Retinal pigment epithelial cell (primary cell): ENCODE measurements around the gene ZNF581.

ENCODE experiments used
- DNase-seq: peaks from one replicate; pipeline ENCODE4 v3.0.0-alpha.2; 2010; ENCODE audit warnings: low read depth
- H3K4me3 ChIP-seq: 2 replicates; pipeline ENCODE4 v1.5.1; 2011; ENCODE audit warnings: mild to moderate bottlenecking, low read length, control low read depth, moderate library complexity
- TF ChIP-seq, protein P1 (sequence below): conservative IDR thresholded peaks from 2 replicates; pipeline ENCODE4 v1.5.1; 2011; ENCODE audit warnings: low read depth, low read length, control low read depth, inconsistent platforms

The ZNF581 gene

DNA sequence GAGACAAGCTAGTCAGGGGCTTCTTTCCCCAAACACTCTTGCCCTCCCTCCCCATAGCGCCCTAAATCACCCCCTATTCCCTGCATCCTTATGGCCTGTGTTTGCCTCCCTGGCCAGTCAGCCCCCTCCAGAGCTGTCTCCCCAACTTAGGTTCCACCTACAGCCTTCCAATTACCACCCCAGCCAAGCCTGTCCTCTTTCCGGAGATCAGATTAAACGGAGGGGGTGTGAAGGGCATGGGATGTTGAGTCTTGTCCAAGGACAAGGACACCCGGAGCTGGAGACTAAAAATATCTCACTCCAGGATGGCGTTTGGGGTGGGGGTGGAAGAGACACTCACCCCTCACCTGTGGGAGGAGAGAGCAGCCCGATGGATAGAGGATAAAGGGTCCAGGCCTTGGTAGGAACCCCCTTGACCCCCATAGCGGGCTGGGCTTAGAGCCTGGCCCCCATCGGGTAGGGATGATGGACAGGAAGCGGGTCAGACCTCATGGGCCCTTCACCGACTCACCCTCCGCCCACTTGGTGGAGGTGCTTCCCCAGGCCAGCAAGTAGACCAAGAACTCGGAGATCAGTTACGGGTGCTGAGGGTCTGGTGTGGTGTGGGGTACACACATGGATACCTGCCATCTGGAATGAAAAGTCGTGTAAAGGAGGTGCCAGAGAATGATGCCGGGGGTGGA, 32.0 kb upstream of the ZNF581 start:
- TF ChIP-seq, protein P1, sequence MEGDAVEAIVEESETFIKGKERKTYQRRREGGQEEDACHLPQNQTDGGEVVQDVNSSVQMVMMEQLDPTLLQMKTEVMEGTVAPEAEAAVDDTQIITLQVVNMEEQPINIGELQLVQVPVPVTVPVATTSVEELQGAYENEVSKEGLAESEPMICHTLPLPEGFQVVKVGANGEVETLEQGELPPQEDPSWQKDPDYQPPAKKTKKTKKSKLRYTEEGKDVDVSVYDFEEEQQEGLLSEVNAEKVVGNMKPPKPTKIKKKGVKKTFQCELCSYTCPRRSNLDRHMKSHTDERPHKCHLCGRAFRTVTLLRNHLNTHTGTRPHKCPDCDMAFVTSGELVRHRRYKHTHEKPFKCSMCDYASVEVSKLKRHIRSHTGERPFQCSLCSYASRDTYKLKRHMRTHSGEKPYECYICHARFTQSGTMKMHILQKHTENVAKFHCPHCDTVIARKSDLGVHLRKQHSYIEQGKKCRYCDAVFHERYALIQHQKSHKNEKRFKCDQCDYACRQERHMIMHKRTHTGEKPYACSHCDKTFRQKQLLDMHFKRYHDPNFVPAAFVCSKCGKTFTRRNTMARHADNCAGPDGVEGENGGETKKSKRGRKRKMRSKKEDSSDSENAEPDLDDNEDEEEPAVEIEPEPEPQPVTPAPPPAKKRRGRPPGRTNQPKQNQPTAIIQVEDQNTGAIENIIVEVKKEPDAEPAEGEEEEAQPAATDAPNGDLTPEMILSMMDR = no peak
- no peak for DNase-seq
- no peak overlapping the region for H3K4me3 ChIP-seq

DNA sequence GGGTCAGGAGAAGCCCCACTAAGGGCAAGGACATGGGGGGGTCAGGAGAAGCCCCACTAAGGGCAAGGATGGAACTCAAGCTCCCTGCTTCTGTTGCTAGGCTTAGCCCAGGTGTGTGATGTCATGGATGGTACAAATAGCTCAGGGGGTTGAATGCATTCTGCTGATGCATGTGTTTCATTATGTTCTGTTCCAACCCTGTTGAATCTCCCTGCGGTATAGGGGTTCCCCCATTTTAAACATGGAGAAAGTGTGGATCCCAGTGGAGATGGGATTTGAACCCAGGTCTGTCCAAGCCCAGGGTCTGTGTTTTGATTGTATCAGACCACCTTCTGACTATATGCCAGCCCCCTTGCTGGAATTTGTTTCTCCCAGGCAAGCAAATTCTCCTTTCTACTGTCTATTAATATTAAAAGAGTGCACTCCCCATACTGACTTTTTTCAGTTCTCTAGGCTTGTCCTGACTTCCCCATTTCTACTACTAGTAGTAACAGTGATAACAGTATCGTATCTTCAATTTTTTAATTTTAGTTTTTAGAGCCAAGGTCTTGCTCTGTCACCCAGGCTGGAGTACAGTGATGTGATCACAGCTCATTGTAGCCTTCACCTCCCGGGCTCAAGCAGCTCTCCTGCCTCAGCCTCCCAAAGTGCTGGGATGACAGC, 31.3 kb upstream of the ZNF581 start:
- TF ChIP-seq, protein P1 = no peak
- H3K4me3 ChIP-seq = no peak overlapping the region
- no peak for DNase-seq

DNA sequence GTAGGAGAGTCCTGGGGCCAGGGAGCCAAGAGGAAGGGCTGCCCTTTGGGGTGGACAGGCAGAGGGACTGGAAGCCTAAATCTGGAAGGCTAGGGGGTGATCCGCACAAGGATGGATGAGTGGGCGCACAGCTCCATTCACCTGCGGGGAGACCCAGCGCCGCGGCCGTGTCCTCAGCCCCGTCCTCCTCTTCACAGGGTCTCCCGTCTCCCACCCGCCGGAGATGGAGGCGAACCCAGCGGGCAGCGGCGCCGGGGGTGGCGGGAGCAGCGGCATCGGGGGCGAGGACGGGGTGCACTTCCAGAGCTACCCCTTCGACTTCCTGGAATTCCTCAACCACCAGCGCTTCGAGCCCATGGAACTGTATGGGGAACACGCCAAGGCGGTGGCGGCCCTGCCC, 30.1 kb upstream of the ZNF581 start:
- TF ChIP-seq, protein P1 = no peak
- H3K4me3 ChIP-seq = no peak overlapping the region
- no peak for DNase-seq

DNA sequence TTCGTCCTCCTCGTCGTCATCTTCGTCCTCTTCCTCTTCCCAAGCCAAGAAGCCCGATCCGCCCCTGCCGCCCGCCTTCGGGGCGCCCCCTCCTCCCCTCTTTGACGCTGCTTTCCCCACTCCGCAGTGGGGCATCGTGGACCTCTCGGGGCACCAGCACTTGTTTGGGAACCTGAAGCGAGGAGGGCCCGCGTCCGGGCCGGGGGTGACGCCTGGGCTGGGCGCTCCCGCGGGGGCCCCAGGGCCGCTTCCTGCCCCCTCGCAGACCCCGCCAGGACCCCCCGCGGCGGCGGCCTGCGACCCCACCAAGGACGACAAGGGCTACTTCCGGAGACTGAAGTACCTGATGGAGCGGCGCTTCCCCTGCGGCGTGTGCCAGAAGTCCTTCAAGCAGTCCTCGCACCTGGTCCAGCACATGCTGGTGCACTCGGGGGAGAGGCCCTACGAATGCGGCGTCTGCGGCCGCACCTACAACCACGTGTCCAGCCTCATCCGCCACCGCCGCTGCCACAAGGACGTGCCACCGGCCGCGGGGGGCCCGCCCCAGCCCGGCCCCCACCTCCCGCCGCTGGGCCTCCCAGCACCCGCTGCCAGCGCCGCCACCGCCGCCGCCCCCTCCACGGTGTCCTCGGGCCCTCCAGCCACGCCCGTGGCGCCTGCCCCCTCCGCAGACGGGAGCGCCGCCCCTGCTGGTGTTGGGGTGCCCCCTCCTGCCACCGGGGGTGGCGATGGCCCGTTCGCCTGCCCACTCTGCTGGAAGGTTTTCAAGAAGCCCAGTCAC, 29.3 kb upstream of the ZNF581 start:
- no peak overlapping the region for H3K4me3 ChIP-seq
- DNase-seq = no peak
- TF ChIP-seq, protein P1 = no peak

DNA sequence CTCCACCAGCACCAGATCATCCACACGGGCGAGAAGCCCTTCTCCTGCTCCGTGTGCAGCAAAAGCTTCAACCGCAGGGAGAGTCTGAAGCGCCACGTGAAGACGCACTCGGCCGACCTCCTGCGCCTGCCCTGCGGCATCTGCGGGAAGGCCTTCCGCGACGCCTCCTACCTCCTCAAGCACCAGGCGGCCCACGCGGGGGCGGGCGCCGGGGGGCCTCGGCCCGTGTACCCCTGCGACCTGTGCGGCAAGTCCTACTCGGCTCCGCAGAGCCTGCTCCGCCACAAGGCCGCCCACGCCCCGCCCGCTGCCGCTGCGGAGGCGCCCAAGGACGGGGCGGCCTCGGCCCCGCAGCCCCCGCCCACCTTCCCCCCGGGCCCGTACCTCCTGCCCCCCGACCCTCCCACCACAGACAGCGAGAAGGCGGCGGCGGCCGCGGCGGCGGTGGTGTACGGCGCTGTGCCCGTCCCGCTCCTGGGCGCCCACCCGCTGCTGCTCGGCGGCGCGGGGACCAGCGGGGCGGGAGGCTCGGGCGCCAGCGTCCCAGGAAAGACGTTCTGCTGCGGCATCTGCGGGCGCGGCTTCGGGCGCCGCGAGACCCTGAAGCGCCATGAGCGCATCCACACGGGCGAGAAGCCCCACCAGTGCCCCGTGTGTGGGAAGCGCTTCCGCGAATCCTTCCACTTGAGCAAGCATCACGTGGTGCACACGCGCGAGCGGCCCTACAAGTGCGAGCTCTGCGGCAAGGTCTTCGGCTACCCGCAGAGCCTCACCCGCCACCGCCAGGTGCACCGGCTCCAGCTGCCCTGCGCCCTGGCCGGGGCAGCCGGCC, 28.5 kb upstream of the ZNF581 start:
- no peak overlapping the region for H3K4me3 ChIP-seq
- TF ChIP-seq, protein P1 = no peak
- no peak for DNase-seq

DNA sequence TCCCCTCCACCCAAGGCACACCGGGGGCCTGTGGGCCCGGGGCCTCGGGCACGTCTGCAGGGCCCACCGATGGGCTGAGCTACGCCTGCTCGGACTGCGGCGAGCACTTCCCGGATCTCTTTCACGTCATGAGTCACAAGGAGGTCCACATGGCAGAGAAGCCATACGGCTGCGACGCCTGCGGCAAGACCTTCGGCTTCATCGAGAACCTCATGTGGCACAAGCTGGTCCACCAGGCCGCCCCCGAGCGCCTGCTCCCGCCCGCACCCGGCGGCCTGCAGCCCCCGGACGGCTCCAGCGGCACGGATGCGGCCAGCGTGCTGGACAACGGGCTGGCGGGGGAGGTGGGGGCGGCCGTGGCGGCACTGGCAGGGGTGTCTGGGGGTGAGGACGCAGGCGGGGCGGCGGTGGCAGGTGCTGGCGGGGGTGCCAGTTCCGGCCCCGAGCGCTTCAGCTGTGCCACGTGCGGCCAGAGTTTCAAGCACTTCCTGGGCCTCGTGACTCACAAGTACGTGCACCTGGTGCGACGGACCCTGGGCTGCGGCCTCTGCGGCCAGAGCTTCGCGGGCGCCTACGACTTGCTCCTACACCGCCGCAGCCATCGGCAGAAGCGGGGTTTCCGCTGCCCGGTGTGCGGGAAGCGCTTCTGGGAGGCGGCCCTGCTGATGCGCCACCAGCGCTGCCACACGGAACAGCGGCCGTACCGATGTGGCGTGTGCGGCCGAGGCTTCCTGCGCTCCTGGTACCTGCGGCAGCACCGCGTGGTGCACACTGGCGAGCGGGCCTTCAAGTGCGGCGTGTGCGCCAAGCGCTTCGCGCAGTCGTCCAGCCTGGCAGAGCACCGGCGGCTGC, 27.7 kb upstream of the ZNF581 start:
- TF ChIP-seq, protein P1 = no peak
- DNase-seq = no peak
- H3K4me3 ChIP-seq = no peak overlapping the region
